ENCODE measurements around the gene TAS2R1.

GRCh38 chr5:9667906-9668305 lies 37.8 kb upstream of the TAS2R1 start:
- TF ChIP-seq RAD21 (IDR thresholded peaks at IDR 0.05; ENCODE audit: low read depth), result no peak
- TF ChIP-seq YY1 (IDR thresholded peaks at IDR 0.05; ENCODE audit: low read depth), result no peak
- TF ChIP-seq, protein P1, sequence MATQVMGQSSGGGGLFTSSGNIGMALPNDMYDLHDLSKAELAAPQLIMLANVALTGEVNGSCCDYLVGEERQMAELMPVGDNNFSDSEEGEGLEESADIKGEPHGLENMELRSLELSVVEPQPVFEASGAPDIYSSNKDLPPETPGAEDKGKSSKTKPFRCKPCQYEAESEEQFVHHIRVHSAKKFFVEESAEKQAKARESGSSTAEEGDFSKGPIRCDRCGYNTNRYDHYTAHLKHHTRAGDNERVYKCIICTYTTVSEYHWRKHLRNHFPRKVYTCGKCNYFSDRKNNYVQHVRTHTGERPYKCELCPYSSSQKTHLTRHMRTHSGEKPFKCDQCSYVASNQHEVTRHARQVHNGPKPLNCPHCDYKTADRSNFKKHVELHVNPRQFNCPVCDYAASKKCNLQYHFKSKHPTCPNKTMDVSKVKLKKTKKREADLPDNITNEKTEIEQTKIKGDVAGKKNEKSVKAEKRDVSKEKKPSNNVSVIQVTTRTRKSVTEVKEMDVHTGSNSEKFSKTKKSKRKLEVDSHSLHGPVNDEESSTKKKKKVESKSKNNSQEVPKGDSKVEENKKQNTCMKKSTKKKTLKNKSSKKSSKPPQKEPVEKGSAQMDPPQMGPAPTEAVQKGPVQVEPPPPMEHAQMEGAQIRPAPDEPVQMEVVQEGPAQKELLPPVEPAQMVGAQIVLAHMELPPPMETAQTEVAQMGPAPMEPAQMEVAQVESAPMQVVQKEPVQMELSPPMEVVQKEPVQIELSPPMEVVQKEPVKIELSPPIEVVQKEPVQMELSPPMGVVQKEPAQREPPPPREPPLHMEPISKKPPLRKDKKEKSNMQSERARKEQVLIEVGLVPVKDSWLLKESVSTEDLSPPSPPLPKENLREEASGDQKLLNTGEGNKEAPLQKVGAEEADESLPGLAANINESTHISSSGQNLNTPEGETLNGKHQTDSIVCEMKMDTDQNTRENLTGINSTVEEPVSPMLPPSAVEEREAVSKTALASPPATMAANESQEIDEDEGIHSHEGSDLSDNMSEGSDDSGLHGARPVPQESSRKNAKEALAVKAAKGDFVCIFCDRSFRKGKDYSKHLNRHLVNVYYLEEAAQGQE (IDR thresholded peaks at IDR 0.05; ENCODE audit: low read depth), result no peak
- TF ChIP-seq EP300 (IDR thresholded peaks at IDR 0.05; ENCODE audit: borderline replicate concordance), result no peak
- TF ChIP-seq ZBTB7A (IDR thresholded peaks at IDR 0.05; ENCODE audit: low read depth), result no peak
- no peak for TF ChIP-seq CREB1 (IDR thresholded peaks at IDR 0.05; ENCODE audit: low read depth)
